ENCODE data around the gene IRF2.

IRF2 gene

GRCh38 chr4:184368731-184369130 lies 105.6 kb downstream of the IRF2 start:
- no peak for DNase-seq (ENCODE audit: low read depth in 3 of 3)

GRCh38 chr4:184368290-184368689 lies 106.1 kb downstream of the IRF2 start:
- no peak for DNase-seq (ENCODE audit: low read depth in 3 of 3)

GRCh38 chr4:184364100-184364921 lies 110.0 kb downstream of the IRF2 start:
- no peak for DNase-seq (ENCODE audit: low read depth in 3 of 3)

GRCh38 chr4:184363258-184363657 lies 111.1 kb downstream of the IRF2 start:
- DNase-seq (ENCODE audit: low read depth in 3 of 3), result no peak

- DNase-seq (ENCODE audit: low read depth in 3 of 3), result no peak
Measured at GRCh38 chr4:184362396-184362795, 112.0 kb downstream of the IRF2 start.

- DNase-seq (ENCODE audit: low read depth in 3 of 3), result no peak
Measured at GRCh38 chr4:184361443-184361842, 112.9 kb downstream of the IRF2 start.

- DNase-seq (ENCODE audit: low read depth in 3 of 3), result no peak
Measured at GRCh38 chr4:184359888-184360287, 114.5 kb downstream of the IRF2 start.

GRCh38 chr4:184358521-184359232 lies 115.7 kb downstream of the IRF2 start:
- no peak for DNase-seq (ENCODE audit: low read depth in 3 of 3)

- no peak for DNase-seq (ENCODE audit: low read depth in 3 of 3)
Measured at GRCh38 chr4:184357772-184358171, 116.6 kb downstream of the IRF2 start.

GRCh38 chr4:184357165-184357564 lies 117.2 kb downstream of the IRF2 start:
- no peak for DNase-seq (ENCODE audit: low read depth in 3 of 3)

GRCh38 chr4:184356366-184356765 lies 118.0 kb downstream of the IRF2 start:
- no peak for DNase-seq (ENCODE audit: low read depth in 3 of 3)

GRCh38 chr4:184355857-184356256 lies 118.5 kb downstream of the IRF2 start:
- DNase-seq (ENCODE audit: low read depth in 3 of 3), result no peak

- no peak for DNase-seq (ENCODE audit: low read depth in 3 of 3)
Measured at GRCh38 chr4:184355111-184355604, 119.2 kb downstream of the IRF2 start.

GRCh38 chr4:184352891-184353290 lies 121.5 kb downstream of the IRF2 start:
- DNase-seq (ENCODE audit: low read depth in 3 of 3), result no peak

GRCh38 chr4:184351560-184352451 lies 122.5 kb downstream of the IRF2 start:
- no peak for DNase-seq (ENCODE audit: low read depth in 3 of 3)

GRCh38 chr4:184350964-184351363 lies 123.4 kb downstream of the IRF2 start:
- DNase-seq (ENCODE audit: low read depth in 3 of 3), result no peak

- no peak for DNase-seq (ENCODE audit: low read depth in 3 of 3)
Measured at GRCh38 chr4:184350213-184350817, 124.0 kb downstream of the IRF2 start.

- DNase-seq (ENCODE audit: low read depth in 3 of 3), result no peak
Measured at GRCh38 chr4:184349283-184350039, 124.9 kb downstream of the IRF2 start.

- no peak for DNase-seq (ENCODE audit: low read depth in 3 of 3)
Measured at GRCh38 chr4:184348311-184349233, 125.8 kb downstream of the IRF2 start.
